ENCODE measurements around the gene PTPRR. TPM values are rescaled to one million over a fixed set of nuclear protein-coding genes. Genes with fewer than 3 reads are reported as not detected.

PTPRR gene
- total RNA-seq, 4 donors from 2014 or later: 0.19 TPM; not detected in 3

DNA sequence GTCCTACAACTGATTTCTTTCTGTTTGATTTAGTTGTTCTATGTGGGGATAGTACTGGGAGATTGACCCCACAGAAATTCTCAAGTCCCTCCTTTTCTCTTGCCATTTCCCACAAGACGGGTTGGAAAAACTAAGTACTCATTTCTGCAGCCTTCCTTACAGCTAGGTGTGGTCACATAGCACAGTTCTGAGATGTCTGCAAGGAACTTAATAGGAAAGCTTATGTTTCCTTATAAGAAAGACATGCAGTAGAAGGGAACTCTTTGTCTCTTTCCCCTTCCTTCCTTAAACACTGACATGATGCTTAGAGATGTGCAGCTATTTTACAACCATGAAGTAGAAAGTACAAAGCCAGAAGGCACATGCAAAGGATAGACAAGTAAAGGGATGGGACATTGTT lies 113.7 kb downstream of the PTPRR start:
- TF ChIP-seq POLR2A (IDR thresholded peaks at IDR 0.05) (no peak), CTCF (IDR thresholded peaks at IDR 0.05) (no peak)
- no peak for DNase-seq
- 100% methylated on average over 1 of the region's 1 CpG for WGBS, 2 donors
- Histone ChIP-seq H3K36me3 (no peaks in the 10 kb centered on the region), H3K4me1 (no peaks in the 10 kb centered on the region), H3K4me3 (no peak overlapping the region), H3K27ac (no peak overlapping the region), H3K27me3 (no peaks in the 10 kb centered on the region), H3K9me3 (no peaks in the 10 kb centered on the region)
- intact Hi-C loops (cut with DNase I): no loop called here

- Histone ChIP-seq H3K4me3 (no peak overlapping the region), H3K4me1 (no peaks in the 10 kb centered on the region), H3K27me3 (no peaks in the 10 kb centered on the region), H3K27ac (no peak overlapping the region), H3K9me3 (no peaks in the 10 kb centered on the region), H3K36me3 (no peaks in the 10 kb centered on the region)
- intact Hi-C loops (cut with DNase I): no loop called here
- WGBS, 2 donors: 72 to 90% methylated on average over 1 of the region's 1 CpG
- DNase-seq: no peak
- TF ChIP-seq CTCF (IDR thresholded peaks at IDR 0.05) (no peak), POLR2A (IDR thresholded peaks at IDR 0.05) (no peak)
These were observed 114.5 kb downstream of the PTPRR start for GRCh38 chr12:70806043-70806442.

DNA sequence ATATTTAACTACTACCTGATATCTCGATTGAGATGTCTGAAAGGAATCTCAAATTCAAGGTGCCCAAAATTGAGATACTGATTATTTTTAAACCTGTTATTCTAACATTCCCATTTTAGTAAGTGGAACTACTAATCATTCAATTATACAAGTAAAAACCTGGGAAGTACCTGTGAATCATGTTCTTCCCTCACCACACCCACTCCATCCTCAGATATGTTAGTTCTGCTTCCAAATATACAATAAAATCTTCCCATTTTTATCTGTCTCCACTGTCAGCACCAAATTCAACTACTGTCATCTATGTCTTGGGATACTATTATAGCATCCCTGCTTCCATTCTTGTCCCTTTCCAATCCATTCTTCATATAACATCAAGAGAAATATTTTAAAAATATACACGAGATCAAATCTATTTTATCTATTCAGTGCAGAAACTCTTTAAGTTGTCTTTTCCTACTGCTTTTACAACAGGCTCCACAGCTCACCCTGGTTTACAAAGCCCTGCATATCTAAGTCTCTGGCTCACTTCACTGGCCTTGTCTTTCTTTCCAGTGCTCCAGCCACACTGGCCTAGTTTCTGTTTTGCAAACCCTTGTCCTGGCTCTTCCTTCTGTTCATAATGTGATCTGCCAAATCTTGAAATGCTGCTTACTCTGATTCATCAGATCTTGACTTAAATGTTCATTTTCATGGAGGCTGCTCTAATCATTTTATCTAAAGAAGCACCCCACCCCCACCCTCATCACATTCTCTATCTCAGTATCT lies 122.3 kb downstream of the PTPRR start:
- Histone ChIP-seq H3K9me3 (no peaks in the 10 kb centered on the region), H3K4me1 (no peaks in the 10 kb centered on the region), H3K27ac (no peak overlapping the region), H3K36me3 (no peaks in the 10 kb centered on the region), H3K4me3 (no peak overlapping the region), H3K27me3 (no peaks in the 10 kb centered on the region)
- no peak for TF ChIP-seq CTCF (IDR thresholded peaks at IDR 0.05)
- no peak for TF ChIP-seq POLR2A (IDR thresholded peaks at IDR 0.05)
- WGBS, 2 donors: 75 to 76% methylated on average over 2 of the region's 2 CpGs
- no peak for DNase-seq
- intact Hi-C loops (cut with DNase I): no loop called here

GRCh38 chr12:70796989-70797388 lies 123.5 kb downstream of the PTPRR start:
- TF ChIP-seq CTCF (IDR thresholded peaks at IDR 0.05): no peak
- TF ChIP-seq POLR2A (IDR thresholded peaks at IDR 0.05): no peak
- H3K27me3 ChIP-seq: no peaks in the 10 kb centered on the region
- no peaks in the 10 kb centered on the region for H3K36me3 ChIP-seq
- 58 to 81% methylated on average over 2 of the region's 2 CpGs for WGBS, 2 donors
- DNase-seq: no peak
- H3K4me3 ChIP-seq: no peak overlapping the region
- no peak overlapping the region for H3K27ac ChIP-seq
- H3K4me1 ChIP-seq: no peaks in the 10 kb centered on the region
- H3K9me3 ChIP-seq: no peaks in the 10 kb centered on the region
- intact Hi-C loops (cut with DNase I): no loop called here

GRCh38 chr12:70795608-70796007 lies 124.9 kb downstream of the PTPRR start:
- Histone ChIP-seq H3K4me3 (no peak overlapping the region), H3K27me3 (no peaks in the 10 kb centered on the region), H3K36me3 (no peaks in the 10 kb centered on the region), H3K9me3 (no peaks in the 10 kb centered on the region), H3K27ac (no peak overlapping the region), H3K4me1 (no peaks in the 10 kb centered on the region)
- 82 to 83% methylated on average over 3 to 4 of the region's 4 CpGs for WGBS, 2 donors
- intact Hi-C loops (cut with DNase I): no loop called here
- DNase-seq: no peak
- TF ChIP-seq CTCF (IDR thresholded peaks at IDR 0.05): no peak
- TF ChIP-seq POLR2A (IDR thresholded peaks at IDR 0.05): no peak

All from esophagus squamous epithelium (tissue), 5 donors.